ENCODE results near the gene NEURL1. TPM values are rescaled to one million over a fixed set of nuclear protein-coding genes. Genes with fewer than 3 reads are reported as not detected.

Gene NEURL1
- total RNA-seq, 1 experiment from 2014 or later: 4.8 TPM

- Histone ChIP-seq H3F3A (ENCODE audit: insufficient read depth, low read depth) (no peaks in the 10 kb centered on the region), H3K4me2 (no peak overlapping the region), H3K4me3 (no peak overlapping the region), H3K79me2 (ENCODE audit: low read depth) (no peaks in the 10 kb centered on the region), H3K4me1 (replicated peaks; ENCODE audit: insufficient read depth) (no peaks in the 10 kb centered on the region), H2AFZ (no peak overlapping the region), H3K27ac (no peak overlapping the region), H4K20me1 (ENCODE audit: insufficient read depth) (no peaks in the 10 kb centered on the region), H3K36me3 (ENCODE audit: low read depth) (no peaks in the 10 kb centered on the region), H3K27me3 (ENCODE audit: insufficient read depth, low read depth) (no peaks in the 10 kb centered on the region), H3K9me3 (ENCODE audit: insufficient read depth, low read depth) (no peaks in the 10 kb centered on the region), H3K9me2 (ENCODE audit: insufficient read depth) (no peaks in the 10 kb centered on the region)
- ChIA-PET POLR2A (ENCODE audit: unreplicated experiment) (no interaction called here), CTCF (no interaction called here)
- BruUV-seq (replicated peaks): no TSS peak
- TF ChIP-seq EZH2 (IDR thresholded peaks at IDR 0.05; ENCODE audit: low read depth) (no peak), CTCF (conservative IDR thresholded peaks at IDR 0.05) (no peak)
- intact Hi-C loops (cut with micrococcal nuclease; ENCODE audit: unreplicated experiment): no loop called here
- DNase-seq: no peak
Observed at GRCh38 chr10:103619424-103620351, 126.2 kb downstream of the NEURL1 start.

- H3K9me2 ChIP-seq (ENCODE audit: insufficient read depth): no peaks in the 10 kb centered on the region
- no peak for DNase-seq
- ChIA-PET POLR2A (ENCODE audit: unreplicated experiment) (no interaction called here), CTCF (no interaction called here)
- no peak overlapping the region for H3K4me2 ChIP-seq
- H4K20me1 ChIP-seq (ENCODE audit: insufficient read depth): no peaks in the 10 kb centered on the region
- no peaks in the 10 kb centered on the region for H3K4me1 ChIP-seq (replicated peaks; ENCODE audit: insufficient read depth)
- H3K79me2 ChIP-seq (ENCODE audit: low read depth): no peaks in the 10 kb centered on the region
- no peak overlapping the region for H2AFZ ChIP-seq
- no peak overlapping the region for H3K4me3 ChIP-seq
- H3K27ac ChIP-seq: no peak overlapping the region
- no TSS peak for BruUV-seq (replicated peaks)
- no peaks in the 10 kb centered on the region for H3F3A ChIP-seq (ENCODE audit: insufficient read depth, low read depth)
- intact Hi-C loops (cut with micrococcal nuclease; ENCODE audit: unreplicated experiment): no loop called here
- no peak for TF ChIP-seq EZH2 (IDR thresholded peaks at IDR 0.05; ENCODE audit: low read depth)
- H3K27me3 ChIP-seq (ENCODE audit: insufficient read depth, low read depth): no peaks in the 10 kb centered on the region
- H3K9me3 ChIP-seq (ENCODE audit: insufficient read depth, low read depth): no peaks in the 10 kb centered on the region
- no peaks in the 10 kb centered on the region for H3K36me3 ChIP-seq (ENCODE audit: low read depth)
Observed at GRCh38 chr10:103620352-103620740, 126.8 kb downstream of the NEURL1 start.

- no peaks in the 10 kb centered on the region for H3K4me1 ChIP-seq (replicated peaks; ENCODE audit: insufficient read depth)
- CTCF ChIA-PET: no interaction called here
- DNase-seq: no peak
- POLR2A ChIA-PET (ENCODE audit: unreplicated experiment): no interaction called here
- no peak overlapping the region for H3K4me2 ChIP-seq
- no peak overlapping the region for H3K4me3 ChIP-seq
- H3K9me2 ChIP-seq (ENCODE audit: insufficient read depth): no peaks in the 10 kb centered on the region
- BruUV-seq (replicated peaks): no TSS peak
- H2AFZ ChIP-seq: no peak overlapping the region
- no peak for TF ChIP-seq CTCF (conservative IDR thresholded peaks at IDR 0.05)
- TF ChIP-seq EZH2 (IDR thresholded peaks at IDR 0.05; ENCODE audit: low read depth): no peak
- no peaks in the 10 kb centered on the region for H3K27me3 ChIP-seq (ENCODE audit: insufficient read depth, low read depth)
- H3K36me3 ChIP-seq (ENCODE audit: low read depth): no peaks in the 10 kb centered on the region
- intact Hi-C loops (cut with micrococcal nuclease; ENCODE audit: unreplicated experiment): no loop called here
- no peaks in the 10 kb centered on the region for H3K9me3 ChIP-seq (ENCODE audit: insufficient read depth, low read depth)
- no peaks in the 10 kb centered on the region for H4K20me1 ChIP-seq (ENCODE audit: insufficient read depth)
- no peaks in the 10 kb centered on the region for H3K79me2 ChIP-seq (ENCODE audit: low read depth)
- H3F3A ChIP-seq (ENCODE audit: insufficient read depth, low read depth): no peaks in the 10 kb centered on the region
- H3K27ac ChIP-seq: no peak overlapping the region
Observed at GRCh38 chr10:103620891-103621782, 127.6 kb downstream of the NEURL1 start.
